ENCODE results near the gene RIPOR3. TPM values are rescaled to one million over a fixed set of nuclear protein-coding genes. Genes with fewer than 3 reads are reported as not detected.

The RIPOR3 gene
- polyA plus RNA-seq, 3 donors from 2014 or later: 0.41 to 1.2 (median 1.0) TPM

GRCh38 chr20:50728981-50729874 is 37.9 kb upstream of the RIPOR3 start:
- Mint-ChIP-seq H3K4me3 (peak overlapping the region in 4 of 5 donors; percentile 13 to 90 (median 64)), H3K9me3 (no peaks in the 10 kb centered on the region), H3K27me3 (ENCODE audit: low read depth in 3 of 3) (peaks cover 3 to 13% (median 6%) of the 10 kb centered on the region in 3 donors), H3K36me3 (no peaks in the 10 kb centered on the region), H3K27ac (no peak overlapping the region), H3K4me1 (peaks cover 15 to 17% of the 10 kb centered on the region in 2 donors)
- no peak for DNase-seq

- Mint-ChIP-seq H3K4me3 (peak overlapping the region in 1 of 5 donors; percentile 13), H3K27ac (peak overlapping the region in 1 of 6 donors; percentile 15), H3K4me1 (peaks cover 15 to 17% of the 10 kb centered on the region in 2 donors), H3K36me3 (no peaks in the 10 kb centered on the region), H3K9me3 (no peaks in the 10 kb centered on the region), H3K27me3 (ENCODE audit: low read depth in 3 of 3) (peaks cover 3 to 13% (median 8%) of the 10 kb centered on the region in 3 donors)
- DNase-seq: no peak
These were observed 37.2 kb upstream of the RIPOR3 start for GRCh38 chr20:50728486-50728980.

- DNase-seq: no peak
- H3K27ac Mint-ChIP-seq: peak overlapping the region in 1 of 6 donors; percentile 15
- H3K9me3 Mint-ChIP-seq: no peaks in the 10 kb centered on the region
- H3K4me3 Mint-ChIP-seq: no peak overlapping the region
- no peaks in the 10 kb centered on the region for H3K36me3 Mint-ChIP-seq
- H3K27me3 Mint-ChIP-seq (ENCODE audit: low read depth in 3 of 3): peaks cover 3 to 13% (median 10%) of the 10 kb centered on the region in 3 donors
- H3K4me1 Mint-ChIP-seq: peaks cover 15 to 16% of the 10 kb centered on the region in 2 donors
These were observed 36.6 kb upstream of the RIPOR3 start for GRCh38 chr20:50727792-50728485.

- DNase-seq: no peak
These were observed 35.8 kb upstream of the RIPOR3 start for GRCh38 chr20:50726955-50727791.

GRCh38 chr20:50725724-50726005 is 34.3 kb upstream of the RIPOR3 start:
- Mint-ChIP-seq H3K27me3 (ENCODE audit: low read depth in 3 of 3) (peaks cover 0 to 4% (median 3%) of the 10 kb centered on the region in 3 donors), H3K4me1 (peaks cover 4 to 5% of the 10 kb centered on the region in 2 donors), H3K27ac (no peak overlapping the region), H3K4me3 (no peak overlapping the region), H3K9me3 (no peaks in the 10 kb centered on the region), H3K36me3 (no peaks in the 10 kb centered on the region)
- no peak for DNase-seq

More at GRCh38 chr20:50726955-50727791, 35.8 kb upstream of the RIPOR3 start:
- no peaks in the 10 kb centered on the region for H3K36me3 Mint-ChIP-seq
- no peak overlapping the region for H3K27ac Mint-ChIP-seq
- no peak overlapping the region for H3K4me3 Mint-ChIP-seq
- H3K9me3 Mint-ChIP-seq: no peaks in the 10 kb centered on the region
- peaks cover 3 to 10% (median 7%) of the 10 kb centered on the region in 3 donors for H3K27me3 Mint-ChIP-seq (ENCODE audit: low read depth in 3 of 3)
- peaks cover 8 to 9% of the 10 kb centered on the region in 2 donors for H3K4me1 Mint-ChIP-seq

- no peak overlapping the region for H3K4me3 Mint-ChIP-seq
These were observed 33.7 kb upstream of the RIPOR3 start for GRCh38 chr20:50724851-50725723.

GRCh38 chr20:50724112-50724725 is 32.9 kb upstream of the RIPOR3 start:
- H3K4me1 Mint-ChIP-seq: no peaks in the 10 kb centered on the region
- peaks cover 0 to 8% (median 6%) of the 10 kb centered on the region in 3 donors for H3K27me3 Mint-ChIP-seq (ENCODE audit: low read depth in 3 of 3)
- no peak overlapping the region for H3K27ac Mint-ChIP-seq
- H3K36me3 Mint-ChIP-seq: no peaks in the 10 kb centered on the region
- no peak for DNase-seq
- no peak overlapping the region for H3K4me3 Mint-ChIP-seq
- H3K9me3 Mint-ChIP-seq: no peaks in the 10 kb centered on the region

More at GRCh38 chr20:50724851-50725723, 33.7 kb upstream of the RIPOR3 start:
- DNase-seq: no peak
- H3K4me1 Mint-ChIP-seq: peaks cover 0 to under 1% of the 10 kb centered on the region in 2 donors
- no peaks in the 10 kb centered on the region for H3K9me3 Mint-ChIP-seq
- H3K36me3 Mint-ChIP-seq: no peaks in the 10 kb centered on the region
- H3K27ac Mint-ChIP-seq: no peak overlapping the region
- peaks cover 0 to 4% (median 3%) of the 10 kb centered on the region in 3 donors for H3K27me3 Mint-ChIP-seq (ENCODE audit: low read depth in 3 of 3)

GRCh38 chr20:50723672-50724071 is 32.3 kb upstream of the RIPOR3 start:
- Mint-ChIP-seq H3K36me3 (no peaks in the 10 kb centered on the region), H3K4me1 (no peaks in the 10 kb centered on the region), H3K27me3 (ENCODE audit: low read depth in 3 of 3) (peaks cover 0 to 6% (median 5%) of the 10 kb centered on the region in 3 donors), H3K9me3 (no peaks in the 10 kb centered on the region), H3K27ac (no peak overlapping the region), H3K4me3 (no peak overlapping the region)
- DNase-seq: no peak

- Mint-ChIP-seq H3K27ac (no peak overlapping the region), H3K27me3 (ENCODE audit: low read depth in 3 of 3) (peaks cover 0 to 6% (median 5%) of the 10 kb centered on the region in 3 donors), H3K4me1 (no peaks in the 10 kb centered on the region), H3K9me3 (no peaks in the 10 kb centered on the region), H3K4me3 (no peak overlapping the region), H3K36me3 (no peaks in the 10 kb centered on the region)
- DNase-seq: no peak
These were observed 31.2 kb upstream of the RIPOR3 start for GRCh38 chr20:50722424-50723155.

- no peak overlapping the region for H3K27ac Mint-ChIP-seq
- H3K4me1 Mint-ChIP-seq: no peaks in the 10 kb centered on the region
- no peak for DNase-seq
- H3K36me3 Mint-ChIP-seq: no peaks in the 10 kb centered on the region
- no peak overlapping the region for H3K4me3 Mint-ChIP-seq
- H3K27me3 Mint-ChIP-seq (ENCODE audit: low read depth in 3 of 3): peaks cover 1 to 6% (median 5%) of the 10 kb centered on the region in 3 donors
- no peaks in the 10 kb centered on the region for H3K9me3 Mint-ChIP-seq
These were observed 30.5 kb upstream of the RIPOR3 start for GRCh38 chr20:50721881-50722281.

- H3K4me1 Mint-ChIP-seq: no peaks in the 10 kb centered on the region
- no peak for DNase-seq
These were observed 29.2 kb upstream of the RIPOR3 start for GRCh38 chr20:50720582-50720981.

GRCh38 chr20:50720026-50720425 is 28.7 kb upstream of the RIPOR3 start:
- Mint-ChIP-seq H3K4me1 (no peaks in the 10 kb centered on the region), H3K9me3 (no peaks in the 10 kb centered on the region), H3K27ac (no peak overlapping the region), H3K36me3 (no peaks in the 10 kb centered on the region), H3K4me3 (no peak overlapping the region), H3K27me3 (ENCODE audit: low read depth in 3 of 3) (peaks cover 3 to 6% (median 5%) of the 10 kb centered on the region in 3 donors)
- DNase-seq: no peak

More at GRCh38 chr20:50720582-50720981, 29.2 kb upstream of the RIPOR3 start:
- Mint-ChIP-seq H3K36me3 (no peaks in the 10 kb centered on the region), H3K9me3 (no peaks in the 10 kb centered on the region), H3K27ac (no peak overlapping the region), H3K27me3 (ENCODE audit: low read depth in 3 of 3) (peaks cover 1 to 6% (median 5%) of the 10 kb centered on the region in 3 donors), H3K4me3 (no peak overlapping the region)
